Measurements from ENCODE around the gene GALR2. TPM values are rescaled to one million over a fixed set of nuclear protein-coding genes. Genes with fewer than 3 reads are reported as not detected.

The GALR2 gene
- total and polyA plus RNA-seq, 10 of the 15 experiments (the other 5 are each of a cell fraction or from before 2014, with no cell fraction given): 0.06 to 1.2 (median 0.22) TPM; not detected in 5

DNA sequence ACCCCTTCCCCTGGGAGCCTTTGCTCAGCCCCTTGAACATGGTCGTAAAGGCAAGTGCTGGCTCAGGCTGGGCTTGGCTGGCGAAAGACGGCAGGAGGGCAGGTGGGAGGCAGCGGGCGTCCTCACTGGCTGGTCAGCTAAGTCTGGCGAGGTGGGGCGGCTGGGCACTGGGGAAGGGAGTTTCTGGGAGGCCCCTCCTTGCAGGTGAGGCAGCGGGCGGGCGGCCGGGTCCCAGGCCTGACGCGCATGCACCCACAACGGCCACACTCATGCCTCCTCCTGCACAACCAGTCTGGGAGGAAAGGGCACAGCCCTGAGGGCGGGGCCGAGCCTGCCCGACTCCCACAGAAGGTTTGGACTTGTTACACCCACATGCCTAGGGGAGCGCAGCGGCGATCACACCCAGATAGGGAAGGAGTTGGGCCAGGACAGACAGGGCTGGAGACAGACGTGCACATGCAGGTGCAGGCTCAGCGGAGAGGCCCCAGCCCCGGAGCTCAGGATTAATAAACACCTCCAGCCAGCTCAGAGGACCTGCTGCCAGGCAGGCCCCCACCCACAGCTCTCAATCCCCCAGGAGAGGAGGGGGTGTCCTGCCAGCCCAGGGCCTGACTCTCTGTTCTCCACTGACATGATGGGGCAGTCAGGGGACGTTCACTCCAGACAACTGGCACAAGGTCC, 47.3 kb upstream of the GALR2 start, which contains the start of gene EVPL:
Gene EVPL, minus strand, starts transcription at position 148 of the 681 bp plus-strand sequence. Its CDS starts 108 bp downstream, at position 40.
- Histone ChIP-seq H3K4me3 (no peak within 1 kb of the TSS), H3K27ac (ENCODE audit: control insufficient read depth, insufficient read depth) (no peak within 1 kb of the TSS), H2AFZ (ENCODE audit: control insufficient read depth, low read depth, low read length) (no peak within 1 kb of the TSS), H4K20me1 (ENCODE audit: control insufficient read depth, insufficient read depth) (no peaks in the 10 kb centered on the region), H3K79me2 (ENCODE audit: control insufficient read depth, insufficient read depth, low read length) (no peaks in the 10 kb centered on the region), H3K9me3 (replicated peaks; ENCODE audit: control insufficient read depth, insufficient read depth, low read length) (no peaks in the 10 kb centered on the region), H3K27me3 (replicated peaks in 1 of 2; ENCODE audit: control insufficient read depth in 2 of 2, insufficient read depth in 2 of 2, low read length in 1 of 2) (no peaks in the 10 kb centered on the region), H3K36me3 (ENCODE audit: control insufficient read depth in 2 of 2, insufficient read depth in 2 of 2, low read length in 1 of 2) (no peaks in the 10 kb centered on the region), H3K4me1 (ENCODE audit: control insufficient read depth, insufficient read depth, low read length) (no peaks in the 10 kb centered on the region), H3K4me2 (ENCODE audit: control insufficient read depth, insufficient read depth) (no peak within 1 kb of the TSS), H3K9ac (ENCODE audit: control insufficient read depth, insufficient read depth, low read length) (no peak within 1 kb of the TSS)
- no TSS peak for BruUV-seq (replicated peaks)
- in situ Hi-C loops (cut with MboI) (no loop called here), intact Hi-C loops (cut with micrococcal nuclease; ENCODE audit: unreplicated experiment) (no loop called here)
- FAIRE-seq (no peak), DNase-seq (ENCODE audit: low read depth, low spot score) (no peak), ATAC-seq (no peak)
- ChIA-PET RAD21 (ENCODE audit: unreplicated experiment) (no interaction called here), CTCF (no interaction called here), POLR2A (no interaction called here), SMC1A (ENCODE audit: uncharacterized antibody, unreplicated experiment) (no interaction called here)
- TF ChIP-seq WRNIP1 (IDR thresholded peaks at IDR 0.05; ENCODE audit: borderline replicate concordance, low read depth, low read length) (no peak), EED (IDR thresholded peaks at IDR 0.05; ENCODE audit: low read depth) (no peak), NFIC (IDR thresholded peaks at IDR 0.05; ENCODE audit: low read depth, low read length) (no peak), STAT3 (IDR thresholded peaks at IDR 0.05; ENCODE audit: low read depth, low read length) (no peak), KDM1A (IDR thresholded peaks at IDR 0.05; ENCODE audit: borderline replicate concordance) (no peak), BMI1 (IDR thresholded peaks at IDR 0.05; ENCODE audit: borderline replicate concordance) (no peak), BCL11A (IDR thresholded peaks at IDR 0.05; ENCODE audit: low read depth, low read length) (no peak), TBL1XR1 (IDR thresholded peaks at IDR 0.05; ENCODE audit: low read depth, low read length) (no peak), ATF7 (IDR thresholded peaks at IDR 0.05; ENCODE audit: low read depth) (no peak)
- TF ChIP-seq, protein P1, sequence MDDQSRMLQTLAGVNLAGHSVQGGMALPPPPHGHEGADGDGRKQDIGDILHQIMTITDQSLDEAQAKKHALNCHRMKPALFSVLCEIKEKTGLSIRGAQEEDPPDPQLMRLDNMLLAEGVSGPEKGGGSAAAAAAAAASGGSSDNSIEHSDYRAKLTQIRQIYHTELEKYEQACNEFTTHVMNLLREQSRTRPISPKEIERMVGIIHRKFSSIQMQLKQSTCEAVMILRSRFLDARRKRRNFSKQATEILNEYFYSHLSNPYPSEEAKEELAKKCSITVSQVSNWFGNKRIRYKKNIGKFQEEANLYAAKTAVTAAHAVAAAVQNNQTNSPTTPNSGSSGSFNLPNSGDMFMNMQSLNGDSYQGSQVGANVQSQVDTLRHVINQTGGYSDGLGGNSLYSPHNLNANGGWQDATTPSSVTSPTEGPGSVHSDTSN (IDR thresholded peaks at IDR 0.05; ENCODE audit: insufficient replicate concordance, low read depth, low read length): no peak
- TF ChIP-seq, protein P2, sequence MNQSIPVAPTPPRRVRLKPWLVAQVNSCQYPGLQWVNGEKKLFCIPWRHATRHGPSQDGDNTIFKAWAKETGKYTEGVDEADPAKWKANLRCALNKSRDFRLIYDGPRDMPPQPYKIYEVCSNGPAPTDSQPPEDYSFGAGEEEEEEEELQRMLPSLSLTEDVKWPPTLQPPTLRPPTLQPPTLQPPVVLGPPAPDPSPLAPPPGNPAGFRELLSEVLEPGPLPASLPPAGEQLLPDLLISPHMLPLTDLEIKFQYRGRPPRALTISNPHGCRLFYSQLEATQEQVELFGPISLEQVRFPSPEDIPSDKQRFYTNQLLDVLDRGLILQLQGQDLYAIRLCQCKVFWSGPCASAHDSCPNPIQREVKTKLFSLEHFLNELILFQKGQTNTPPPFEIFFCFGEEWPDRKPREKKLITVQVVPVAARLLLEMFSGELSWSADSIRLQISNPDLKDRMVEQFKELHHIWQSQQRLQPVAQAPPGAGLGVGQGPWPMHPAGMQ (IDR thresholded peaks at IDR 0.05; ENCODE audit: borderline replicate concordance): no peak
- TF ChIP-seq, protein P3, sequence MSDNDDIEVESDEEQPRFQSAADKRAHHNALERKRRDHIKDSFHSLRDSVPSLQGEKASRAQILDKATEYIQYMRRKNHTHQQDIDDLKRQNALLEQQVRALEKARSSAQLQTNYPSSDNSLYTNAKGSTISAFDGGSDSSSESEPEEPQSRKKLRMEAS (IDR thresholded peaks at IDR 0.05; ENCODE audit: low read depth, low read length): no peak
- WGBS (ENCODE audit: insufficient coverage, insufficient replicate concordance, low lambda C conversion rate, missing lambda C conversion rate): 51% methylated on average over 19 of the region's 24 CpGs

Data from GM12878 (cell line).